Body of pancreas (tissue), 4 donors: ENCODE results near the gene EOGT. TPM values are rescaled to one million over a fixed set of nuclear protein-coding genes. Genes with fewer than 3 reads are reported as not detected.

Source experiments
- ATAC-seq: fragments of 150-250 bp; one replicate; pipeline ENCODE4 v1.9.1; 2016
- DNase-seq, 4 donors: peaks; one replicate each; pipeline ENCODE4 v3.0.0-alpha.2; 2019
- H3K27ac ChIP-seq, 4 donors: fragments of 200-600 bp; sonication (generic); 1 replicate in 3 of 4; 2 replicates in 1 of 4; pipeline versions ENCODE4 v1.5.1 to v1.6.1; 2016 to 2019; ENCODE audit warnings: mild to moderate bottlenecking in 1 of 4, mixed read lengths in 1 of 4, moderate library complexity in 1 of 4
- H3K27me3 ChIP-seq, 2 donors: fragments of 200-600 bp; sonication (generic); one replicate each; pipeline ENCODE4 v1.6.0; 2016; ENCODE audit warnings: mild to moderate bottlenecking in 1 of 2
- H3K36me3 ChIP-seq, 2 donors: fragments of 200-600 bp; sonication (generic); replicated peaks in 1 of 2; 2 replicates each; pipeline ENCODE4 v1.5.1; 2016; ENCODE audit warnings: low read depth in 2 of 2; ENCODE audit not compliant: insufficient read depth in 1 of 2
- H3K4me1 ChIP-seq: fragments of 200-600 bp; sonication (generic); one replicate; pipeline ENCODE4 v1.6.0; 2016
- H3K4me3 ChIP-seq, 2 donors: fragments of 200-600 bp; sonication (generic); 1 replicate in 1 of 2; 2 replicates in 1 of 2; pipeline ENCODE4 v1.5.1; 2016 to 2019
- H3K9me3 ChIP-seq, 3 donors: fragments of 200-600 bp; sonication (generic); 1 replicate in 2 of 3; 2 replicates in 1 of 3; pipeline ENCODE4 v1.5.1; 2016
- POLR2A ChIP-seq, 3 donors: fragments of 450-650 bp; IDR thresholded peaks; one replicate each; pipeline ENCODE4 v1.6.1; 2016; ENCODE audit warnings: antibody characterized with exemption in 3 of 3, mild to moderate bottlenecking in 2 of 3
- WGBS, 2 donors: methylation state at CpG; one replicate each; pipeline ENCODE4 v1.1.5; 2017; 5-methylcytosine and 5-hydroxymethylcytosine counted together
- intact Hi-C: fragments of 100-400 bp; cut with DNase I; formaldehyde crosslinking; loops from one replicate; pipeline ENCODE4 v1.15.1; 2023
- total RNA-seq, 2 donors: library from RNA; depleted of rRNA; stranded (reverse); fragments of >200 nt; gene quantifications; one replicate each; pipeline ENCODE4 v1.1.0, GENCODE V29; 2016
- TF ChIP-seq, protein P1 (sequence below), 7 experiments: fragments of 450-650 bp in 4 of 7; fragments of 200-600 bp in 3 of 7; sonication (generic) in 3 of 7; IDR thresholded peaks; one replicate each; pipeline ENCODE4 v1.5.1; 2016 to 2019; ENCODE audit warnings: antibody characterized with exemption in 7 of 7

The EOGT gene
- total RNA-seq, 2 donors from 2014 or later, result 9.9 to 15.6 TPM

DNA sequence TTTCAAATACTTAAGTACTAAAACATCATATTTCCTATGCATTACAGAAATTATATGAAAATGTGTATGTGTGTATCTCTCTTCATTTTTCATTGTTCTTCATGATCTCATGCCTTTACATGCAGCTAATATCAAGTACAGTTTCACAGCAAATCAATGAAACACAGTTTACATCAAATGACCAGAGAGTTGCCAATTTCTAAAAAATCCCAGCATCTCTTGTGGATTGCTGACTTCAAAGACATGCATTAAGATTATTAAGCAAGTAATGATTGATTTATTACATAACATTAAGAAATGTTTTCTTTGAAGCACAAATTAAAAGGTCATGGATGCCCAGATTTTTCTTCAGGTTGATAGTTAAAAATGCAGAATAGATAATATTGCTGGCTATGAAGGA lies 50.1 kb downstream of the EOGT start:
- DNase-seq, result no peak
- intact Hi-C loops, result no loop called here
- H3K4me1 ChIP-seq, result no peaks in the 10 kb centered on the region
- H3K4me3 ChIP-seq, result no peak overlapping the region
- no peaks in the 10 kb centered on the region for H3K27me3 ChIP-seq
- no peaks in the 10 kb centered on the region for H3K36me3 ChIP-seq
- H3K9me3 ChIP-seq, result no peaks in the 10 kb centered on the region
- TF ChIP-seq, protein P1, sequence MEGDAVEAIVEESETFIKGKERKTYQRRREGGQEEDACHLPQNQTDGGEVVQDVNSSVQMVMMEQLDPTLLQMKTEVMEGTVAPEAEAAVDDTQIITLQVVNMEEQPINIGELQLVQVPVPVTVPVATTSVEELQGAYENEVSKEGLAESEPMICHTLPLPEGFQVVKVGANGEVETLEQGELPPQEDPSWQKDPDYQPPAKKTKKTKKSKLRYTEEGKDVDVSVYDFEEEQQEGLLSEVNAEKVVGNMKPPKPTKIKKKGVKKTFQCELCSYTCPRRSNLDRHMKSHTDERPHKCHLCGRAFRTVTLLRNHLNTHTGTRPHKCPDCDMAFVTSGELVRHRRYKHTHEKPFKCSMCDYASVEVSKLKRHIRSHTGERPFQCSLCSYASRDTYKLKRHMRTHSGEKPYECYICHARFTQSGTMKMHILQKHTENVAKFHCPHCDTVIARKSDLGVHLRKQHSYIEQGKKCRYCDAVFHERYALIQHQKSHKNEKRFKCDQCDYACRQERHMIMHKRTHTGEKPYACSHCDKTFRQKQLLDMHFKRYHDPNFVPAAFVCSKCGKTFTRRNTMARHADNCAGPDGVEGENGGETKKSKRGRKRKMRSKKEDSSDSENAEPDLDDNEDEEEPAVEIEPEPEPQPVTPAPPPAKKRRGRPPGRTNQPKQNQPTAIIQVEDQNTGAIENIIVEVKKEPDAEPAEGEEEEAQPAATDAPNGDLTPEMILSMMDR (IDR thresholded peaks at IDR 0.05), result no peak
- TF ChIP-seq POLR2A (IDR thresholded peaks at IDR 0.05), result no peak
- no peak for ATAC-seq
- no peak overlapping the region for H3K27ac ChIP-seq

DNA sequence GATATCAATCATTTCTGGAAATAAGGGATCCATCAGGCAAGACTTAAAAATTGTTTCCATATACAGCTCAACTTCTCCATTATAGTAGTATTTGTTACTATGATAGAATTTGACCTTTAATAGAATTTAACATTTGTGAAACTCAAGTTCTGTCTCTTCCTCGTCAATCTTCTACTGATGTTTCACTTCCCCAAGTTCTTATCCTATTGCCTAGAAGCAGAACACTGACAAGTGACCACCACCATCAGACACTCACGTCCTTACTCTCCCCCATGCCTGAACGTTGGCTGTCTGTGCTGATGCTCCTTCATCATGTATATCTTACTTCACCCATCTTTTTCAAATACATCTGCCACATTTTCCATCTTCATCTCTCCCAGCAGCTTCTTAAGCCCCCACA lies 54.6 kb downstream of the EOGT start:
- H3K27me3 ChIP-seq, result no peaks in the 10 kb centered on the region
- no peak overlapping the region for H3K4me3 ChIP-seq
- intact Hi-C loops, result no loop called here
- H3K4me1 ChIP-seq, result no peaks in the 10 kb centered on the region
- no peak overlapping the region for H3K27ac ChIP-seq
- TF ChIP-seq POLR2A (IDR thresholded peaks at IDR 0.05), result no peak
- TF ChIP-seq, protein P1 (IDR thresholded peaks at IDR 0.05), result no peak
- H3K36me3 ChIP-seq, result no peaks in the 10 kb centered on the region
- no peak for DNase-seq
- no peak for ATAC-seq
- no peaks in the 10 kb centered on the region for H3K9me3 ChIP-seq
- 28 to 42% methylated on average over 3 of the region's 3 CpGs for WGBS, 2 donors

DNA sequence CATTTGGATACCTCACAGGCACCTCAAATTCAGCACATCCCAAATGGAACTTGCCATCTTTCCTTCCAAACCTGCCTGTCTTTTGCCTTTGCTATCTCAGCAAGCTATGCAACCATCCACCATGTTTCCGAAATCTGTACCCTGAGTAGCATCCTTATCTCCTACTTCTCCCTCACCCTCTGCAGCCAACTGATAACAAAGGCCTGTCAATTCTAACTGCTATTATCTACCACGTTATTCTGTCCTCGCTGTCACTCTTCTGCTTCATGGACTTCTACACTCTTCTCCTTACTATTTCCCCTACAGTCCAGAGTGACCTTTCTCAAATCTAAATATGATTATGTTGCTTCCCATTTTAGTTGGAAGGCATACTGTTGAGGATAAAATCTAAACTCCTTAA lies 55.6 kb downstream of the EOGT start:
- intact Hi-C loops, result no loop called here
- Histone ChIP-seq H3K9me3 (no peaks in the 10 kb centered on the region), H3K4me3 (no peak overlapping the region), H3K27ac (no peak overlapping the region), H3K27me3 (no peaks in the 10 kb centered on the region), H3K36me3 (no peaks in the 10 kb centered on the region), H3K4me1 (no peaks in the 10 kb centered on the region)
- 57 to 64% methylated on average over 3 of the region's 3 CpGs for WGBS, 2 donors
- DNase-seq (no peak), ATAC-seq (no peak)
- TF ChIP-seq, protein P1 (IDR thresholded peaks at IDR 0.05), result no peak
- no peak for TF ChIP-seq POLR2A (IDR thresholded peaks at IDR 0.05)

DNA sequence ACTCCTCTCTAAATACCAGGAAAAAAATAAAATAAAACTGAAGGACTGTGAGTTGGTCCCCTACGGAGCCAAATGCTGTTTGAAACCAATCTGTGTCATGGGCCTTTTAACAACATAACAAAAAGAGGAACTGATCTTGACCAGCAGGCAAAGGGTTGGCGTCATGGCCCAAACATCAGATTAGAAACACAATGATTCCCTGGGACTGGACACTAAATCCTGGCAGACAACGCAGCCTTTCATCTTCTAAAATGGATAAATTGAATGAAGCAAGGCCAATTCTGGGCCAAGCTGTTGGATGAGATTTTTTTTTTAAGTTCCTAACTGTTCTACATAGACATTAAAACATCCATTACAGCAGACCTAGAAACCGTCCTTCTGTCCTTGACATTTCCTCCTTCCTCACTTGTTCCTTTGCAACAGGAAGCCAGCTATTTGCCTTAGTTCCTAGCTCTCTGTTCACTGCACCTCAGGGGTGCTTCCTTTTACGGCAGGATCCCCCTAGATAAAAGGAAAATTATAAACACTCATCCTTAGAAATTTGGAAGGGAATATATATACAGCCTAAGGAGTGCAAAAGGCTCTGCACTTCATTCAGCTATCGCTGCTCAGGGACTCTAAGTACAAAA lies 59.6 kb downstream of the EOGT start:
- Histone ChIP-seq H3K27me3 (no peaks in the 10 kb centered on the region), H3K9me3 (no peaks in the 10 kb centered on the region), H3K4me3 (no peak overlapping the region), H3K4me1 (no peaks in the 10 kb centered on the region), H3K27ac (no peak overlapping the region), H3K36me3 (no peaks in the 10 kb centered on the region)
- no peak for DNase-seq
- 64 to 69% methylated on average over 6 of the region's 6 CpGs for WGBS, 2 donors
- no peak for ATAC-seq
- TF ChIP-seq, protein P1 (IDR thresholded peaks at IDR 0.05), result no peak
- TF ChIP-seq POLR2A (IDR thresholded peaks at IDR 0.05), result no peak
- intact Hi-C loops, result no loop called here

DNA sequence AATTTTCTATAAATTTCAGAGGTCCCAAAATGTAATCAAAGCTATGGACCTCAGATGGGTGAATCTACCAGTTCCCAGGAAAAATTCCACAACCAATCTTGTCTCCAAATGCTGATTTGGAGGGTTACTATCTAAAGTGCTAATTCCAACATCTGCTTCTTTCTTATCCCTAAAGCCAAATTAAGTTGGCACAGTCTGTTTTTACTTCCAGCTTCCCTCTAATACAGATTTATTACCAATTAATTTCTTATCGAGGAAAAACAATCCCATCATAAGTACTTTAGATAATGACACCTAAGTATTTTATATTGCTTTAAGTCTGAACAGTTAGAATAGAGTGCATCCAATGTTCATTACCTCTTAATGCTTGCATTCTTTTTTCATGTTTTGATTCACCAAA lies 68.3 kb downstream of the EOGT start:
- TF ChIP-seq, protein P1 (IDR thresholded peaks at IDR 0.05), result no peak
- TF ChIP-seq POLR2A (IDR thresholded peaks at IDR 0.05), result no peak

More for the DNA sequence above, 68.3 kb downstream of the EOGT start:
- ATAC-seq, result no peak
- intact Hi-C loops, result no loop called here
- H3K36me3 ChIP-seq, result no peaks in the 10 kb centered on the region
- H3K27ac ChIP-seq, result no peak overlapping the region
- no peaks in the 10 kb centered on the region for H3K4me1 ChIP-seq
- H3K27me3 ChIP-seq, result peaks cover 0 to 3% of the 10 kb centered on the region in 2 donors
- WGBS, 2 donors, result 66 to 82% methylated on average over 1 of the region's 1 CpG
- no peak overlapping the region for H3K4me3 ChIP-seq
- no peak for DNase-seq
- no peaks in the 10 kb centered on the region for H3K9me3 ChIP-seq
